ENCODE results near the gene ANO1.

- TF ChIP-seq, protein P1, sequence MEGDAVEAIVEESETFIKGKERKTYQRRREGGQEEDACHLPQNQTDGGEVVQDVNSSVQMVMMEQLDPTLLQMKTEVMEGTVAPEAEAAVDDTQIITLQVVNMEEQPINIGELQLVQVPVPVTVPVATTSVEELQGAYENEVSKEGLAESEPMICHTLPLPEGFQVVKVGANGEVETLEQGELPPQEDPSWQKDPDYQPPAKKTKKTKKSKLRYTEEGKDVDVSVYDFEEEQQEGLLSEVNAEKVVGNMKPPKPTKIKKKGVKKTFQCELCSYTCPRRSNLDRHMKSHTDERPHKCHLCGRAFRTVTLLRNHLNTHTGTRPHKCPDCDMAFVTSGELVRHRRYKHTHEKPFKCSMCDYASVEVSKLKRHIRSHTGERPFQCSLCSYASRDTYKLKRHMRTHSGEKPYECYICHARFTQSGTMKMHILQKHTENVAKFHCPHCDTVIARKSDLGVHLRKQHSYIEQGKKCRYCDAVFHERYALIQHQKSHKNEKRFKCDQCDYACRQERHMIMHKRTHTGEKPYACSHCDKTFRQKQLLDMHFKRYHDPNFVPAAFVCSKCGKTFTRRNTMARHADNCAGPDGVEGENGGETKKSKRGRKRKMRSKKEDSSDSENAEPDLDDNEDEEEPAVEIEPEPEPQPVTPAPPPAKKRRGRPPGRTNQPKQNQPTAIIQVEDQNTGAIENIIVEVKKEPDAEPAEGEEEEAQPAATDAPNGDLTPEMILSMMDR (IDR thresholded peaks at IDR 0.05): no peak
- TF ChIP-seq POLR2A (IDR thresholded peaks at IDR 0.05): no peak
Observed at GRCh38 chr11:70105755-70106571, 27.8 kb downstream of the ANO1 start.
